ENCODE data around the gene RASL11A. TPM values are rescaled to one million over a fixed set of nuclear protein-coding genes. Genes with fewer than 3 reads are reported as not detected.

Gene RASL11A
- total and polyA plus RNA-seq, 2 of the 8 experiments (the other 6 are each of a cell fraction or from before 2014, with no cell fraction given): 2.9 to 6.8 TPM

DNA sequence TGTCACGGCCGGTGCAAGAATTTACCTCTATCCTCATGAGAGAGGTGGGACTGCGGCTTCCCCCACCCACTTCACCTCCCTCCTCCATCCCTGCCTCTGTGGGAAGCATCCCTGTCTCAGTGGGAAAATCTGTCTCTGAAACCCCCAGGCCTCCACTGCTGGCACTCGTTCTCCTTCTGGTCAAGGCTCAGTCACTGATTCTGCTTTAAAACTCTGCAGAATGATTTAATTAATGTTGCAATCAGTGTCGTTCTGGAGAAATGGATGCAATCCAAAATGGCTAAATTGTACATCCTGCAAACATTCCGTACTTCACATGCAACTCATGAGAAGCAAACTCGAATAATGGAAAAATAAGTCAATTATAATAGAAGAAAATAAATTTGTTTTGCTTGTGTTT lies 5.6 kb downstream of the RASL11A start (continued):
- TF ChIP-seq, protein P1, sequence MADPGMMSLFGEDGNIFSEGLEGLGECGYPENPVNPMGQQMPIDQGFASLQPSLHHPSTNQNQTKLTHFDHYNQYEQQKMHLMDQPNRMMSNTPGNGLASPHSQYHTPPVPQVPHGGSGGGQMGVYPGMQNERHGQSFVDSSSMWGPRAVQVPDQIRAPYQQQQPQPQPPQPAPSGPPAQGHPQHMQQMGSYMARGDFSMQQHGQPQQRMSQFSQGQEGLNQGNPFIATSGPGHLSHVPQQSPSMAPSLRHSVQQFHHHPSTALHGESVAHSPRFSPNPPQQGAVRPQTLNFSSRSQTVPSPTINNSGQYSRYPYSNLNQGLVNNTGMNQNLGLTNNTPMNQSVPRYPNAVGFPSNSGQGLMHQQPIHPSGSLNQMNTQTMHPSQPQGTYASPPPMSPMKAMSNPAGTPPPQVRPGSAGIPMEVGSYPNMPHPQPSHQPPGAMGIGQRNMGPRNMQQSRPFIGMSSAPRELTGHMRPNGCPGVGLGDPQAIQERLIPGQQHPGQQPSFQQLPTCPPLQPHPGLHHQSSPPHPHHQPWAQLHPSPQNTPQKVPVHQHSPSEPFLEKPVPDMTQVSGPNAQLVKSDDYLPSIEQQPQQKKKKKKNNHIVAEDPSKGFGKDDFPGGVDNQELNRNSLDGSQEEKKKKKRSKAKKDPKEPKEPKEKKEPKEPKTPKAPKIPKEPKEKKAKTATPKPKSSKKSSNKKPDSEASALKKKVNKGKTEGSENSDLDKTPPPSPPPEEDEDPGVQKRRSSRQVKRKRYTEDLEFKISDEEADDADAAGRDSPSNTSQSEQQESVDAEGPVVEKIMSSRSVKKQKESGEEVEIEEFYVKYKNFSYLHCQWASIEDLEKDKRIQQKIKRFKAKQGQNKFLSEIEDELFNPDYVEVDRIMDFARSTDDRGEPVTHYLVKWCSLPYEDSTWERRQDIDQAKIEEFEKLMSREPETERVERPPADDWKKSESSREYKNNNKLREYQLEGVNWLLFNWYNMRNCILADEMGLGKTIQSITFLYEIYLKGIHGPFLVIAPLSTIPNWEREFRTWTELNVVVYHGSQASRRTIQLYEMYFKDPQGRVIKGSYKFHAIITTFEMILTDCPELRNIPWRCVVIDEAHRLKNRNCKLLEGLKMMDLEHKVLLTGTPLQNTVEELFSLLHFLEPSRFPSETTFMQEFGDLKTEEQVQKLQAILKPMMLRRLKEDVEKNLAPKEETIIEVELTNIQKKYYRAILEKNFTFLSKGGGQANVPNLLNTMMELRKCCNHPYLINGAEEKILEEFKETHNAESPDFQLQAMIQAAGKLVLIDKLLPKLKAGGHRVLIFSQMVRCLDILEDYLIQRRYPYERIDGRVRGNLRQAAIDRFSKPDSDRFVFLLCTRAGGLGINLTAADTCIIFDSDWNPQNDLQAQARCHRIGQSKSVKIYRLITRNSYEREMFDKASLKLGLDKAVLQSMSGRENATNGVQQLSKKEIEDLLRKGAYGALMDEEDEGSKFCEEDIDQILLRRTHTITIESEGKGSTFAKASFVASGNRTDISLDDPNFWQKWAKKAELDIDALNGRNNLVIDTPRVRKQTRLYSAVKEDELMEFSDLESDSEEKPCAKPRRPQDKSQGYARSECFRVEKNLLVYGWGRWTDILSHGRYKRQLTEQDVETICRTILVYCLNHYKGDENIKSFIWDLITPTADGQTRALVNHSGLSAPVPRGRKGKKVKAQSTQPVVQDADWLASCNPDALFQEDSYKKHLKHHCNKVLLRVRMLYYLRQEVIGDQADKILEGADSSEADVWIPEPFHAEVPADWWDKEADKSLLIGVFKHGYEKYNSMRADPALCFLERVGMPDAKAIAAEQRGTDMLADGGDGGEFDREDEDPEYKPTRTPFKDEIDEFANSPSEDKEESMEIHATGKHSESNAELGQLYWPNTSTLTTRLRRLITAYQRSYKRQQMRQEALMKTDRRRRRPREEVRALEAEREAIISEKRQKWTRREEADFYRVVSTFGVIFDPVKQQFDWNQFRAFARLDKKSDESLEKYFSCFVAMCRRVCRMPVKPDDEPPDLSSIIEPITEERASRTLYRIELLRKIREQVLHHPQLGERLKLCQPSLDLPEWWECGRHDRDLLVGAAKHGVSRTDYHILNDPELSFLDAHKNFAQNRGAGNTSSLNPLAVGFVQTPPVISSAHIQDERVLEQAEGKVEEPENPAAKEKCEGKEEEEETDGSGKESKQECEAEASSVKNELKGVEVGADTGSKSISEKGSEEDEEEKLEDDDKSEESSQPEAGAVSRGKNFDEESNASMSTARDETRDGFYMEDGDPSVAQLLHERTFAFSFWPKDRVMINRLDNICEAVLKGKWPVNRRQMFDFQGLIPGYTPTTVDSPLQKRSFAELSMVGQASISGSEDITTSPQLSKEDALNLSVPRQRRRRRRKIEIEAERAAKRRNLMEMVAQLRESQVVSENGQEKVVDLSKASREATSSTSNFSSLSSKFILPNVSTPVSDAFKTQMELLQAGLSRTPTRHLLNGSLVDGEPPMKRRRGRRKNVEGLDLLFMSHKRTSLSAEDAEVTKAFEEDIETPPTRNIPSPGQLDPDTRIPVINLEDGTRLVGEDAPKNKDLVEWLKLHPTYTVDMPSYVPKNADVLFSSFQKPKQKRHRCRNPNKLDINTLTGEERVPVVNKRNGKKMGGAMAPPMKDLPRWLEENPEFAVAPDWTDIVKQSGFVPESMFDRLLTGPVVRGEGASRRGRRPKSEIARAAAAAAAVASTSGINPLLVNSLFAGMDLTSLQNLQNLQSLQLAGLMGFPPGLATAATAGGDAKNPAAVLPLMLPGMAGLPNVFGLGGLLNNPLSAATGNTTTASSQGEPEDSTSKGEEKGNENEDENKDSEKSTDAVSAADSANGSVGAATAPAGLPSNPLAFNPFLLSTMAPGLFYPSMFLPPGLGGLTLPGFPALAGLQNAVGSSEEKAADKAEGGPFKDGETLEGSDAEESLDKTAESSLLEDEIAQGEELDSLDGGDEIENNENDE (IDR thresholded peaks at IDR 0.05; ENCODE audit: insufficient replicate concordance, low read length): no peak
- no peak for TF ChIP-seq GABPA (IDR thresholded peaks at IDR 0.05; ENCODE audit: borderline replicate concordance, insufficient read depth, low read length)
- no peak for TF ChIP-seq TCF12 (IDR thresholded peaks at IDR 0.05; ENCODE audit: low read depth, low read length)
- no peak for TF ChIP-seq RXRA (IDR thresholded peaks at IDR 0.05; ENCODE audit: insufficient read depth, low read depth, low read length)
- TF ChIP-seq CHD1 (IDR thresholded peaks at IDR 0.05; ENCODE audit: low read depth, low read length): no peak
- no peak for TF ChIP-seq FOSL1 (IDR thresholded peaks at IDR 0.05; ENCODE audit: insufficient read depth, low read depth, low read length)
- TF ChIP-seq SP1 (IDR thresholded peaks at IDR 0.05; ENCODE audit: low read depth, low read length): no peak

All from H1 (cell line).